ENCODE data around the gene CTDP1.

Gene CTDP1

DNA sequence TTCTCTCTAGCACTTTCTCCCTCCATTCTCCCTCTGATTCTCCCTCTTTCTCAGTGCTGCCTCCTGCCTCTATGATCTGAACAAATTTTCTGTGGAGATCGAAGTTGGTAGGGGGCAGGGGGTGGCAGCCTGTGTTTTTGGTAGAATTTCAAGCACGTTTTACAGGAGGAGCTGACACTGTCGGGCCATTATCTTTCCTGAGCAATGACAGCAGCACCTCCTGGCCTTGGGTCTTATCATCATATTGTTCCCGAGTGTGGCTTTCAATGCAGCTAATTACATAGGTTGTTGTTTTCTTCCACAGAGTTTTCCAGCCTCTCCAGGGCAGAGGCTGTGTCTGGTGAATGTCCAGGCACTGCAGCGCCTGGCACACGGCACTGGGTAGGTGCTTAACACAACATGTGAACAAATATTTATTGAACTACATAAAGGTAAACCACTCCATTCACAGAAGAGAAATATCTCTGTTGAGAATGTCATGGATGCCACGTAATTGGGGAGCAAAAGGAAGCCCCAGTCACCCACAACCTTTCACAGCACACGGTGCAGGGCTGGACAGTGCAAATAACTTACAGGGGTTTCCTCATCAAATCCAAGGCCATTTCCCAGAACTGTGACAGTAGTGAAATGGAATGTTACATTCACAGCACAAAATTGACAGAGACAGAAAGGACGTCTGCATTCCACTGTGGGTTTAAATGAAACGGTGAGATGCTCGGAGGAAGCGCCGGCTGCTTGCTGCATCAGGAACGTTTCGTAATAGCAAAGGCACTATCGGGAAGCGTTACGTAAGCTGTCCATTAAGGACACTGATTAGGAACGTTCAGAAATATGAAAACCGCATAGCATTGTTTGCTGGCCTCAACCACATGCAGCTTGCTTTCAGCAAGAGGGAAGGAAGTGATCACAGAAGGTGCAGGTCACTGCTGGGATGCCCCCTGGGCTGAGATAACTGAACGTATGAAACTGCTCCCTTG is 111.7 kb downstream of the CTDP1 start:
- no peaks in the 10 kb centered on the region for H3K9me3 ChIP-seq (ENCODE audit: low read depth, low read length)
- no peak overlapping the region for H3K27ac ChIP-seq
- no peak for DNase-seq (ENCODE audit: low read depth, low spot score)
- TF ChIP-seq FOXP2 (optimal IDR thresholded peaks at IDR 0.05; ENCODE audit: control extremely low read depth, extremely low read length, insufficient read depth) (no peak), POLR2AphosphoS5 (IDR thresholded peaks at IDR 0.05; ENCODE audit: borderline replicate concordance, low read depth, low read length) (no peak), EZH2 (IDR thresholded peaks at IDR 0.05) (no peak)
- no peaks in the 10 kb centered on the region for H3K36me3 ChIP-seq (ENCODE audit: insufficient read depth, low read length)
- H3K9ac ChIP-seq (ENCODE audit: insufficient read length): no peak overlapping the region
- H3K4me3 ChIP-seq: no peak overlapping the region

DNA sequence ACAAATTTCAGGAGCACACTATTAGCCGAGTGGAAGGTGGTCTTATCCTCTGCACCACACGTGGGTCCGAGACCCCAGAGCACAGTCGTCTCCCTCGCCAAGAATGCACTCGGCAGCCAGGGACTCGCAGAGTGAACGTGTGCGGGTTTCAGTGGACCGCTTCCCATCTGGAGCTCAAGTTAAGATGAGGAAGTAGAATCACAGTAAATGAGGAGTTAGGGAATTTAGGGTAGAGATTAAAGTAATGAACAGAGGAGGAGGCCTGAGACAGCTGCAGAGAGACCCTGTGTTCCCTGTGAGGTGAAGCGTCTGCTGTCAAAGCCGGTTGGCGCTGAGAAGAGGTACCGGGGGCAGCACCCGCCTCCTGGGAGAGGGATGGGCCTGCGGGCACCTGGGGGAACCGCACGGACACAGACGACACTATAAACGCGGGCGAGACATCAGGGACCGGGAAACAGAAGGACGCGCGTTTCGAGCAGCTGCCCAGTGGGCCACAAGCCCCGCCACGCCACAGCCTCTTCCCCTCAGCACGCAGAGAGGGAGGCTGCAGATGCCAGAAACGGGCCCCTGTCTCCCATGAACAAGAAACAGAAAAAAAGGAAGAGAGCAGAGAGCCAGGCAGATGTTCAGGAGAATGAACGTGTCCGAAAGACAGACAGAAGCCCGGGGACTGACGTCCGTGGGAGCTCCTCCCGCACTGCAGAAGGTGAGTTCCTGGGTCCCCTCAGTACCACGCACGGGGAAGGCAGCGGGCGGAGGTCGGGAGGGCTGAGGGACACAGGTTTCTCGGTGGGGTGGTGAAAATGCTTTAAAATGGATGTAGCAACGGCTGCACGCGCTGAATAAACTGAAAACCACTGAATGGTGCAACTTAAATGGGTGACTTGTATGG is 112.7 kb downstream of the CTDP1 start:
- DNase-seq (ENCODE audit: low read depth, low spot score): no peak
- Histone ChIP-seq H3K4me3 (no peak overlapping the region), H3K36me3 (ENCODE audit: insufficient read depth, low read length) (no peaks in the 10 kb centered on the region), H3K9me3 (ENCODE audit: low read depth, low read length) (no peaks in the 10 kb centered on the region), H3K9ac (ENCODE audit: insufficient read length) (no peak overlapping the region), H3K27ac (no peak overlapping the region)
- TF ChIP-seq EZH2 (IDR thresholded peaks at IDR 0.05) (no peak), POLR2AphosphoS5 (IDR thresholded peaks at IDR 0.05; ENCODE audit: borderline replicate concordance, low read depth, low read length) (no peak), FOXP2 (optimal IDR thresholded peaks at IDR 0.05; ENCODE audit: control extremely low read depth, extremely low read length, insufficient read depth) (no peak)

DNA sequence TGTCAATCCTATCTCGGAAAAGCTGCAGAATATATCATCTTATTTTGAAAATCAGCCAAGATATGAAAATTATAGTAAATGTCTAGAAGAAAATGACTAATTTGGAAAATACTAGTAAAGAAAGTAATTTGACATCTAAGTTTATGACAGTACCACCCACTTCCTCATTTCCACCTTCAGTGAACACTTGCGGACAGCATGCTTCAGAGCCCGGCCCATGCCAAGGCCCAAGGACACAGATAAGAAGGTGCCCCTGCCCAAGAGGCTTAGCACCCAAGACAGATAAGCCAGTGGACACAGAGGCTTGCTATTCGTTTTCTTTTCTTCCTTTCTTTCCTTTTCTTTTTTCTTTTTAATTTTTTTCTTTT is 113.4 kb downstream of the CTDP1 start:
- Histone ChIP-seq H3K9ac (ENCODE audit: insufficient read length) (no peak overlapping the region), H3K27ac (no peak overlapping the region), H3K9me3 (ENCODE audit: low read depth, low read length) (no peaks in the 10 kb centered on the region), H3K4me3 (no peak overlapping the region), H3K36me3 (ENCODE audit: insufficient read depth, low read length) (no peaks in the 10 kb centered on the region)
- TF ChIP-seq FOXP2 (optimal IDR thresholded peaks at IDR 0.05; ENCODE audit: control extremely low read depth, extremely low read length, insufficient read depth): no peak
- no peak for TF ChIP-seq EZH2 (IDR thresholded peaks at IDR 0.05)
- no peak for TF ChIP-seq POLR2AphosphoS5 (IDR thresholded peaks at IDR 0.05; ENCODE audit: borderline replicate concordance, low read depth, low read length)
- no peak for DNase-seq (ENCODE audit: low read depth, low spot score)

DNA sequence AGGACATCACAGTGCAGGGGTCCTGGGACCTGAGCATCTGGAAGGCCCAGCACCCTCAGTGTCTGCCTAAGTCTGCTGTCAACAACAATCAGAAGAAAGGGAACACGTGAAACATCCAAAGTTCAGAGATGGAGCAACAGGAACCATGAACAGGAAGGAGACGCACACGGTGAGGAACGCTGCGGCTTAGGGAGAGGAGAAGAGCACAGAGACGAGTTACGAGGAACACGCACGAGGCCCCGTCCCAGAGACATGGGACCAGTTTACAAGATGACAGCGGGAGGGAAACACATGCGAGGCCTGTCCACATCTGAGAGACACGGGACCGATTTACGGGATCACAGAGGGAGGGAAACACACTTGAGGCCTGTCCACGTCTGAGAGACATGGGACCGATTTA is 115.2 kb downstream of the CTDP1 start:
- no peak for TF ChIP-seq EZH2 (IDR thresholded peaks at IDR 0.05)
- no peak for TF ChIP-seq FOXP2 (optimal IDR thresholded peaks at IDR 0.05; ENCODE audit: control extremely low read depth, extremely low read length, insufficient read depth)
- TF ChIP-seq POLR2AphosphoS5 (IDR thresholded peaks at IDR 0.05; ENCODE audit: borderline replicate concordance, low read depth, low read length): no peak
- Histone ChIP-seq H3K27ac (no peak overlapping the region), H3K9ac (ENCODE audit: insufficient read length) (no peak overlapping the region), H3K9me3 (ENCODE audit: low read depth, low read length) (no peaks in the 10 kb centered on the region), H3K4me3 (no peak overlapping the region), H3K36me3 (ENCODE audit: insufficient read depth, low read length) (no peaks in the 10 kb centered on the region)
- DNase-seq (ENCODE audit: low read depth, low spot score): no peak

DNA sequence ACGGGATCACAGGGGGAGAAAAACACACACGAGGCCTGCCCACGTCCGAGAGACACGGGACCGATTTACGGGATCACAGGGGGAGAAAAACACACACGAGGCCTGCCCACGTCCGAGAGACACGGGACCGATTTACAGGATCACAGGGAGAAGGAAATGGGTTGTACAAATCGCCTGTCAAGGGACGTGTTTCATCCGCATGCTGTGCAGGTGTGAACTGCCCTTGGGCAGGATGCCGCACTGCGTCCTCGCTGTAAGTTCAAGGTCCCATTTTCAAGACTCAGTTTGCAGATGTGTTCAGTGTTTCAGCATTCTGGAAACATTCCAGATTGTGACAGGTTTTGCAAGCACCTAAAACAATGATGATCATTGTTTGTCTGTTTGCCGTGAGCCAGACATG is 115.8 kb downstream of the CTDP1 start:
- Histone ChIP-seq H3K36me3 (ENCODE audit: insufficient read depth, low read length) (no peaks in the 10 kb centered on the region), H3K4me3 (no peak overlapping the region), H3K9me3 (ENCODE audit: low read depth, low read length) (no peaks in the 10 kb centered on the region), H3K27ac (no peak overlapping the region), H3K9ac (ENCODE audit: insufficient read length) (no peak overlapping the region)
- no peak for TF ChIP-seq FOXP2 (optimal IDR thresholded peaks at IDR 0.05; ENCODE audit: control extremely low read depth, extremely low read length, insufficient read depth)
- TF ChIP-seq POLR2AphosphoS5 (IDR thresholded peaks at IDR 0.05; ENCODE audit: borderline replicate concordance, low read depth, low read length): no peak
- TF ChIP-seq EZH2 (IDR thresholded peaks at IDR 0.05): no peak
- no peak for DNase-seq (ENCODE audit: low read depth, low spot score)

DNA sequence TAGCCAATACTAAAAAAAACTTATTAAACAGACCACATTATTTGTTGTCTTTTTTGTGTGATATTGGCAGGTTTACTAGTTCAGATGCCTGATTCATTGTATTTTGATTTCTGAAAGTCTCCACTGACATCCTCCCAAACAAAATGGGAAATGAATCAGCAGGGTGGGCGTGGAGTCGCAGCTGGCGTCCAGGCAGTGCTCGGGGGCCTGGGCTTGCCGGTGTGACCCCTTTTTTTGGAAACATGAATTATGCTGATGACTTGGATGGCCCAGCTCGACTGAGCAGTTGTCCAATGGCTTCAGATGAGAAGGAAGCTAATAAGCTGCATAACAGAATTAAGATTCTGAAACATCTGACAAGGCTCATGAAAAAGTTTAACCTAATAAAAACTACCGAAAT is 116.4 kb downstream of the CTDP1 start:
- Histone ChIP-seq H3K9ac (ENCODE audit: insufficient read length) (no peak overlapping the region), H3K27ac (no peak overlapping the region), H3K4me3 (no peak overlapping the region), H3K9me3 (ENCODE audit: low read depth, low read length) (no peaks in the 10 kb centered on the region), H3K36me3 (ENCODE audit: insufficient read depth, low read length) (no peaks in the 10 kb centered on the region)
- no peak for TF ChIP-seq EZH2 (IDR thresholded peaks at IDR 0.05)
- TF ChIP-seq POLR2AphosphoS5 (IDR thresholded peaks at IDR 0.05; ENCODE audit: borderline replicate concordance, low read depth, low read length): no peak
- no peak for TF ChIP-seq FOXP2 (optimal IDR thresholded peaks at IDR 0.05; ENCODE audit: control extremely low read depth, extremely low read length, insufficient read depth)
- no peak for DNase-seq (ENCODE audit: low read depth, low spot score)

DNA sequence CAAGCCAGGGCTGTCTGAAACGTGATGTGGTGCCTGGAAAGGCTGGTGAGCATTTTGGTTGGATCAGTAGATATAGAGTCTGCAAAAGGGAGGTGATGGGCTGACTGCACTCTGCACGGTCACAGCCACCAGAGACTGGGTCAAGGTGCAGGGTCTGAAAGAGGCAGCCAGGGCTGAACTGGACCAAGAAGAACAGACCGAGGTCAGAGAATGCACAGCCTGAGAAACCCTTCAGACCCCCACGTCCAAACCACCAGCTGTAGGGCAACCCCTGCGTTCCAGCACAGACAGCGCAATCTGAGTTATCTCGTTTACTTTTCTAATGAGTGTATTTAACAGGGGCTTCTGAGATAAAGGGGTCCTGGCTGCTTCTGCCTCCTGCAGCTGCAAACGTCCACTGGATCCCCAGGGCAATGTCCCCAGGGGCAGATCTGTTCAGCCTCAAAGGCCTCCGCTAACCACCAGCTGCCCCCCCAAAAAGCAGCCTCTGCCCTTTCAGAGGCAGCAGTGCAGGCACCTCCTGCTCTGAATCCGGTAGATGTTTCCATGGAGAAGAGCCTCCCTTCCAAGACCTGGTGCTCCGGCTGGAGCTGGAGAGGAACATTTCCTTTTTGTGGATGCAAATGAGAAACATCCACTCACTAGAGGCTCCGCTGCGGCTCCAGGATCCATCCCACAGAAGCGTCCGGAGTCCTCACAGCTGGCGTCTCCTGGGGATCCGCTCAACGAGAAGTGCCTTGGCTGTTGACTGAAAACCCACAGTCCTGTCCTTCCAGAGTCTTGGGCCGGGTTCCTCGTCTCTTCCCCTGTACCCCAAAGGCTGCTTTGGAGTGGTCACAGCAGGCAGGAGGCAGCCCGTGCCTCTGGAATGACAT is 117.2 kb downstream of the CTDP1 start:
- TF ChIP-seq EZH2 (IDR thresholded peaks at IDR 0.05): peak; percentile 55
- TF ChIP-seq FOXP2 (optimal IDR thresholded peaks at IDR 0.05; ENCODE audit: control extremely low read depth, extremely low read length, insufficient read depth): no peak
- H3K4me3 ChIP-seq: no peak overlapping the region
- H3K9ac ChIP-seq (ENCODE audit: insufficient read length): no peak overlapping the region
- no peaks in the 10 kb centered on the region for H3K36me3 ChIP-seq (ENCODE audit: insufficient read depth, low read length)
- no peaks in the 10 kb centered on the region for H3K9me3 ChIP-seq (ENCODE audit: low read depth, low read length)
- DNase-seq (ENCODE audit: low read depth, low spot score): no peak
- no peak overlapping the region for H3K27ac ChIP-seq
